Epithelial cell of esophagus (primary cell): ENCODE data around the gene COL16A1.
A peak's percentile ranks its signal among the peaks of the same experiment; 100 is the strongest.

Experiments
- DNase-seq: peaks from one replicate; pipeline ENCODE4 v3.0.0; 2010; ENCODE audit warnings: low read depth
- H3K4me3 ChIP-seq: 2 replicates; pipeline ENCODE4 v1.5.1; 2011; ENCODE audit warnings: mild to moderate bottlenecking, low read length, control low read depth
- TF ChIP-seq, protein P1 (sequence below): IDR thresholded peaks from 2 replicates; pipeline ENCODE4 v1.5.1; 2011; ENCODE audit warnings: low read depth, mild to moderate bottlenecking, low read length, control low read depth, inconsistent platforms; ENCODE audit not compliant: insufficient read depth; ENCODE audit errors: missing control alignments

The COL16A1 gene

DNA sequence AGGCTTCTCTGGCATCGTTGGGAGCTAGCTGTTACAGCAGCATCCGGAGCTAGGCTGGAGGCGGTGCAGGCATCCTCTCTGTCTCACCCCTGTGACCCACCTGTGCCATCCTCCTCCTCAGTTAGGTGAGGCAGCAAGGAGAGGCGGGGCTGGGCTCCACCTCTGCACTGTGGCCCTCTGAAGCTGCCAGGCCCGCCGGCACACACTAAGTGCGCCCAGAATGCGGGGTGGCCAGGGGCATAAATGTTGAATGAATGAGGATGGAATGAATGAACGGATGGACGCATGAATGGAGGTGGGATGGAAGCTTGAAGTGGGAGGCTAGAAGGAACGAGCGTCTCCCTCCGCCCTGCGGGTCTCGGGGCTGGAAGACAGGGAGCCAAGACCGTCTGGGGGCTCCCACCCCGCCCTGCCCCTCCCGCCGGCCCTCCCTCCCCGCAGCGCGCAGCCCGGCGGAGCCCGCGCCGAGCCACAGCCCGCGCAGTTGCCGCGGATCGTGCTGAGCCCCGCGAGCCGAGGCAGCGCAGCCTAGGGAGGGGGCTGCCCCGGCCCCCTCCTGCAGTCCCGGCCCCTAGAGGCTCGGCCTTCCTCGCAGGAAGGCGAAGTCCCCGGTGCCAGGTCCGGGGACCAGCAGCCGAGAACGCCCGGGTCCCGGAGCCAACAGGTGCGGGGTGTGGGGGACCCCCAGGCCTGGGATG lies 86.5 kb downstream of the COL16A1 start, which contains the start of gene HCRTR1:
Gene HCRTR1 (plus strand): TSS at position 472 of the 698 bp plus-strand sequence. CDS start 1,504 bp downstream, outside the sequence.
- TF ChIP-seq, protein P1, sequence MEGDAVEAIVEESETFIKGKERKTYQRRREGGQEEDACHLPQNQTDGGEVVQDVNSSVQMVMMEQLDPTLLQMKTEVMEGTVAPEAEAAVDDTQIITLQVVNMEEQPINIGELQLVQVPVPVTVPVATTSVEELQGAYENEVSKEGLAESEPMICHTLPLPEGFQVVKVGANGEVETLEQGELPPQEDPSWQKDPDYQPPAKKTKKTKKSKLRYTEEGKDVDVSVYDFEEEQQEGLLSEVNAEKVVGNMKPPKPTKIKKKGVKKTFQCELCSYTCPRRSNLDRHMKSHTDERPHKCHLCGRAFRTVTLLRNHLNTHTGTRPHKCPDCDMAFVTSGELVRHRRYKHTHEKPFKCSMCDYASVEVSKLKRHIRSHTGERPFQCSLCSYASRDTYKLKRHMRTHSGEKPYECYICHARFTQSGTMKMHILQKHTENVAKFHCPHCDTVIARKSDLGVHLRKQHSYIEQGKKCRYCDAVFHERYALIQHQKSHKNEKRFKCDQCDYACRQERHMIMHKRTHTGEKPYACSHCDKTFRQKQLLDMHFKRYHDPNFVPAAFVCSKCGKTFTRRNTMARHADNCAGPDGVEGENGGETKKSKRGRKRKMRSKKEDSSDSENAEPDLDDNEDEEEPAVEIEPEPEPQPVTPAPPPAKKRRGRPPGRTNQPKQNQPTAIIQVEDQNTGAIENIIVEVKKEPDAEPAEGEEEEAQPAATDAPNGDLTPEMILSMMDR: no peak
- no peak for DNase-seq
- H3K4me3 ChIP-seq: peak within 1 kb of the TSS; percentile 41

DNA sequence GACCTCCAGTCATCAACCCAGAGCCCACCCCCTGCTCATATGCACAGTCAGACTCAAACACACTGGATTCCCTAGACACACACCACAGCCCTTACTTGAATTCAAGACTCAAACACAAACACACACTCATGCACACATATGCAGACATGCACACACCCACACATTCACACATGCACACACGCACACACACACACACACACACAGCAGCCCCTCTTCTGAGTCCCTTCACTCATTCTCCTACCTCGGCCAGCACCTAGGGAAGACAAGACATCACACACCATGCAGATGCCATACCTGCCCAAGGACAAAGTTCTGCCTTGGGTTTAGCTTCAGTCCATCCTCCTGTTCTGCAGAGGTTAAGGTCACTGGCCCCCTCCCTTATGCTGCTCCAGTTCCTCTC lies 87.9 kb downstream of the COL16A1 start:
- no peak for DNase-seq
- TF ChIP-seq, protein P1: no peak
- no peak overlapping the region for H3K4me3 ChIP-seq

DNA sequence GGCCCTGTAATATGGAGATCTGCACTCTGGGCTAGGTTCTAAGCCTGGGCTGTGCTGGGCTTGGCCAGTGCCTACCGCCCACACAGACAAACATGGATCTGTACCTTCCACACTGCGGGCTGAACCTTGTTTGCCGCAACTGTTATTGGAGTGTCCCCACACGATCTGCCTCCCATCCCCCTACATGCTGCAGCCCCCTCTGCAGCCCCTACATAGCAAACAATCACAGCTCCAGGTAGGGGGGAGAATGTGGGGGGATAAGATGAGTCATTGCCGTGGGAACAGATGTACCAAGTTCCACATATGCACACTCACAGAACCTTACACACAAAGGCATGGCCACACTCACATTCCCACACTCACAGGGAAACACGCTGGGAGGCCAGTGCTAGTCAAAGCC lies 88.4 kb downstream of the COL16A1 start:
- no peak for DNase-seq
- no peak overlapping the region for H3K4me3 ChIP-seq
- TF ChIP-seq, protein P1: no peak

DNA sequence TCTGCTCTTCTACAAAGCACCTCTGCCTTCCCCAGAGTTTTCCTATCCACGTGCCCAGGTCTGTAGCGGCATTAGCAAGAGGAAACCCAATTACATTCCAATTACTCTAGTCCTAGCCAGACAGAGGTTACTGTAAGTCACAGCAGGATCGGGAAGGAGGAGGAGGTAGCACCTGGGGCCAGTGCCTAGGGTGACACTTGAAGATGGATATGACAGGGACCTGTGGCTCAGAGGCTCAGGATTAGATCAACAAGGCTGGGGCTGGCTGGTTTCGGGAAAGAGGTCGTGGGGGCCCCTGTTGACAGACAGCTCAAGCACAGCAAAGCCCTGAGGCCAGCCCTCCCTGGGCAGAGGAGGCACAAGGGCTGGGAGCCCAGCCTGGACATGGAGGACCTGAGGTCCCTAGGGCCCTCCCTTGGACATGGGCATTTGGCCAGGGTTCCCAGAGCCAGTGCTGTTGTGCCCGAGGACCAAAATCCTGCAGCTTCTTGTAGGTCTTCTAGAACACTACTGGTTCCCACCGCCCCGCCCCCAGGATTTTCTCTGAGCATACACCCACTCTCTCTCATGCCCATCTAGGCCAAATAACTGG lies 89.3 kb downstream of the COL16A1 start:
- H3K4me3 ChIP-seq: no peak overlapping the region
- DNase-seq: no peak
- TF ChIP-seq, protein P1: no peak

DNA sequence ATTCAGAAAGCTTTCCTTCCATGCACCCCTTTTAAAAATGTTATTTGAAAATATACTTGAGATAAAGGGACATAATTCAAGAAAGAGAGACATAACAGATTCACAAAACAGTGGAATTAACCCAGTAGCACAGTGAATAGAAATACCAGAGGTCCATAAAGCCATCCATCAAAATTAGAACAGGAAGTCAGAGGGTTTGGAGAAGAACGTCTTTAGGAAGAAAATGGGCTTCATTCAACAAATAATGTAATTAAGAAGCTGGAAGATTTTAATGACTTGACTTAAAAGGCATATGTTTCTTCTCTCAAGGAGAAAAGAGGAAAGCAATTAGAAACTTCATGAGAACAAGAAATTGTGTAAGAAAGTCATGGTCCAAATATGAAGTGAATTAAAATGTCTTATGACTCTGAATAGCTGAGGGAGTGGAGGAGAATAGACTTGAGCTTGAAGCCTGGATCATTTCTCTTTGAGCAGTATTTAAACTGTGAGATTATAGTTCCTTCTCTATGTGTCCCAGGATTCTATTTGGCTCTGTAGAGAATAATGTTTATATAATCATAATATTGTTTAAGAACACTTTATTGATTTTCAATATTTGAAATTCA lies 94.2 kb downstream of the COL16A1 start:
- DNase-seq: no peak
- H3K4me3 ChIP-seq: no peak overlapping the region
- TF ChIP-seq, protein P1: no peak

DNA sequence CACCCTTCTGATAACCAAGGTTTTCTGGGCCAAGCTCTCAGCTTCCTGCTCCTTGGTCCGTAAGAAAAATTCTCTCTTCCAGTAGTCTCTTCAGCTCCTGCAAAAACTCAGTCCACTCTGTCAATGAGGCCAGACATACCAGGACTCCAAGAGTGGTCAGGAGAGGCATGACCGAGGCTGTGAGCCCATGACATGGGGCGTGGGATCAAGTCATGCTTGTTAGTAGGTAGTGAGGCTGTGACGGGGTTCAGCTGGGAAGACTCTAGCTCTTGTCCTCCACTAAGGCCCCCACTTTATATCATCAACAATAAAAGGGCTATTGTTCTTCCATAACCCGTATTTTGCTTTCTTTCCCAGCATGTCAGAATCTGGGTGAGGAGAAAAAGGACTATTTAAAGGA lies 96.5 kb downstream of the COL16A1 start:
- no peak for DNase-seq
- no peak overlapping the region for H3K4me3 ChIP-seq
- TF ChIP-seq, protein P1: no peak
